ENCODE data around the gene SLC51A.
"Not testable (repeated sequence)": the region's sequence is repeated elsewhere in the genome, so short reads cannot be mapped to it uniquely, and the experiment has no call there.

The SLC51A gene

GRCh38 chr3:196235452-196236122, 19.3 kb downstream of the SLC51A start:
- Mint-ChIP-seq H3K4me1 (ENCODE audit: low read depth) (peaks cover 23% of the 10 kb centered on the region), H3K4me3 (no peak overlapping the region), H3K27ac (peak overlapping the region; percentile 10), H3K9me3 (no peaks in the 10 kb centered on the region), H3K27me3 (no peaks in the 10 kb centered on the region), H3K36me3 (ENCODE audit: low read depth) (peaks cover 49% of the 10 kb centered on the region)
- no peak for DNase-seq

- peaks cover 53% of the 10 kb centered on the region for H3K36me3 Mint-ChIP-seq (ENCODE audit: low read depth)
- peaks cover 23% of the 10 kb centered on the region for H3K4me1 Mint-ChIP-seq (ENCODE audit: low read depth)
- H3K4me3 Mint-ChIP-seq, result no peak overlapping the region
- no peak overlapping the region for H3K27ac Mint-ChIP-seq
- DNase-seq, result no peak
- no peaks in the 10 kb centered on the region for H3K27me3 Mint-ChIP-seq
- H3K9me3 Mint-ChIP-seq, result no peaks in the 10 kb centered on the region
These were observed 19.9 kb downstream of the SLC51A start for GRCh38 chr3:196236223-196236622.

GRCh38 chr3:196237203-196237602, 20.9 kb downstream of the SLC51A start:
- no peaks in the 10 kb centered on the region for H3K9me3 Mint-ChIP-seq
- no peak for DNase-seq
- peaks cover 18% of the 10 kb centered on the region for H3K4me1 Mint-ChIP-seq (ENCODE audit: low read depth)
- H3K4me3 Mint-ChIP-seq, result no peak overlapping the region
- peaks cover 62% of the 10 kb centered on the region for H3K36me3 Mint-ChIP-seq (ENCODE audit: low read depth)
- no peaks in the 10 kb centered on the region for H3K27me3 Mint-ChIP-seq
- peak overlapping the region; percentile 75 for H3K27ac Mint-ChIP-seq

GRCh38 chr3:196238612-196239560, 22.6 kb downstream of the SLC51A start:
- no peak overlapping the region for H3K4me3 Mint-ChIP-seq

GRCh38 chr3:196240424-196240823, 24.1 kb downstream of the SLC51A start:
- H3K9me3 Mint-ChIP-seq, result no peaks in the 10 kb centered on the region
- H3K27me3 Mint-ChIP-seq, result no peaks in the 10 kb centered on the region
- H3K27ac Mint-ChIP-seq, result no peak overlapping the region
- peaks cover 75% of the 10 kb centered on the region for H3K36me3 Mint-ChIP-seq (ENCODE audit: low read depth)
- no peak overlapping the region for H3K4me3 Mint-ChIP-seq
- DNase-seq, result no peak
- H3K4me1 Mint-ChIP-seq (ENCODE audit: low read depth), result peaks cover 7% of the 10 kb centered on the region

More at GRCh38 chr3:196238612-196239560, 22.6 kb downstream of the SLC51A start:
- Mint-ChIP-seq H3K36me3 (ENCODE audit: low read depth) (peaks cover 73% of the 10 kb centered on the region), H3K27me3 (no peaks in the 10 kb centered on the region), H3K9me3 (no peaks in the 10 kb centered on the region), H3K27ac (peak overlapping the region; percentile 66), H3K4me1 (ENCODE audit: low read depth) (peaks cover 7% of the 10 kb centered on the region)
- DNase-seq, result no peak

GRCh38 chr3:196241704-196242103, 25.4 kb downstream of the SLC51A start:
- Mint-ChIP-seq H3K27ac (no peak overlapping the region), H3K9me3 (no peaks in the 10 kb centered on the region), H3K4me1 (ENCODE audit: low read depth) (peaks cover 5% of the 10 kb centered on the region), H3K27me3 (no peaks in the 10 kb centered on the region), H3K4me3 (no peak overlapping the region), H3K36me3 (ENCODE audit: low read depth) (peaks cover 77% of the 10 kb centered on the region)
- no peak for DNase-seq

- not testable (repeated sequence) for H3K4me1 Mint-ChIP-seq (ENCODE audit: low read depth); H3K27ac Mint-ChIP-seq; H3K27me3 Mint-ChIP-seq; H3K4me3 Mint-ChIP-seq; DNase-seq; H3K9me3 Mint-ChIP-seq
- peaks cover 68% of the 10 kb centered on the region for H3K36me3 Mint-ChIP-seq (ENCODE audit: low read depth)
These were observed 27.8 kb downstream of the SLC51A start for GRCh38 chr3:196244166-196244565.

GRCh38 chr3:196246612-196247308, 30.4 kb downstream of the SLC51A start:
- Mint-ChIP-seq H3K36me3 (ENCODE audit: low read depth) (peaks cover 57% of the 10 kb centered on the region), H3K27ac (peak overlapping the region; percentile 11), H3K4me3 (no peak overlapping the region)

GRCh38 chr3:196251918-196252317, 35.6 kb downstream of the SLC51A start:
- H3K4me3 Mint-ChIP-seq, result no peak overlapping the region
- no peaks in the 10 kb centered on the region for H3K27me3 Mint-ChIP-seq
- DNase-seq, result no peak
- H3K36me3 Mint-ChIP-seq (ENCODE audit: low read depth), result peaks cover 50% of the 10 kb centered on the region
- H3K9me3 Mint-ChIP-seq, result no peaks in the 10 kb centered on the region
- H3K4me1 Mint-ChIP-seq (ENCODE audit: low read depth), result peaks cover 12% of the 10 kb centered on the region
- no peak overlapping the region for H3K27ac Mint-ChIP-seq

More at GRCh38 chr3:196246612-196247308, 30.4 kb downstream of the SLC51A start:
- no peak for DNase-seq
- H3K4me1 Mint-ChIP-seq (ENCODE audit: low read depth), result peaks cover 6% of the 10 kb centered on the region
- H3K27me3 Mint-ChIP-seq, result no peaks in the 10 kb centered on the region
- H3K9me3 Mint-ChIP-seq, result no peaks in the 10 kb centered on the region

- H3K36me3 Mint-ChIP-seq (ENCODE audit: low read depth), result peaks cover 45% of the 10 kb centered on the region
- peak overlapping the region; percentile 4 for H3K27ac Mint-ChIP-seq
- H3K4me3 Mint-ChIP-seq, result no peak overlapping the region
- no peak for DNase-seq
- H3K9me3 Mint-ChIP-seq, result no peaks in the 10 kb centered on the region
- H3K27me3 Mint-ChIP-seq, result no peaks in the 10 kb centered on the region
- H3K4me1 Mint-ChIP-seq (ENCODE audit: low read depth), result peaks cover 6% of the 10 kb centered on the region
These were observed 38.3 kb downstream of the SLC51A start for GRCh38 chr3:196254376-196255283.

- Mint-ChIP-seq H3K27ac (peak overlapping the region; percentile 66), H3K36me3 (ENCODE audit: low read depth) (peaks cover 51% of the 10 kb centered on the region), H3K27me3 (no peaks in the 10 kb centered on the region), H3K9me3 (no peaks in the 10 kb centered on the region), H3K4me3 (no peak overlapping the region), H3K4me1 (ENCODE audit: low read depth) (peaks cover 6% of the 10 kb centered on the region)
- no peak for DNase-seq
These were observed 39.4 kb downstream of the SLC51A start for GRCh38 chr3:196255776-196256175.

GRCh38 chr3:196260784-196261183, 44.5 kb downstream of the SLC51A start:
- Mint-ChIP-seq H3K27ac (no peak overlapping the region), H3K36me3 (ENCODE audit: low read depth) (peaks cover 64% of the 10 kb centered on the region), H3K27me3 (no peaks in the 10 kb centered on the region), H3K9me3 (no peaks in the 10 kb centered on the region), H3K4me1 (ENCODE audit: low read depth) (peaks cover 2% of the 10 kb centered on the region), H3K4me3 (no peak overlapping the region)
- no peak for DNase-seq

GRCh38 chr3:196263819-196264218, 47.5 kb downstream of the SLC51A start:
- Mint-ChIP-seq H3K4me1 (ENCODE audit: low read depth) (peaks cover 6% of the 10 kb centered on the region), H3K4me3 (no peak overlapping the region), H3K36me3 (ENCODE audit: low read depth) (peaks cover 76% of the 10 kb centered on the region), H3K27me3 (no peaks in the 10 kb centered on the region), H3K9me3 (no peaks in the 10 kb centered on the region), H3K27ac (no peak overlapping the region)
- DNase-seq, result no peak

All from activated T-cell treated with anti-CD3 and anti-CD28 coated beads, Interleukin-2, amount 50 U/mL, for 24 hours (primary cell).